Fibroblast of the aortic adventitia (primary cell): Measurements from ENCODE around the gene CHST8. TPM values are rescaled to one million over a fixed set of nuclear protein-coding genes. Genes with fewer than 3 reads are reported as not detected.
"Not testable (repeated sequence)": the region's sequence is repeated elsewhere in the genome, so short reads cannot be mapped to it uniquely, and the experiment has no call there.

Experiments
- DNase-seq: peaks from one replicate; pipeline ENCODE4 v3.0.0-alpha.2; 2010; ENCODE audit warnings: low read depth
- H3K4me3 ChIP-seq: 2 replicates; pipeline ENCODE4 v1.5.1; 2011; ENCODE audit warnings: low read depth, mild to moderate bottlenecking, control low read depth, low read length, moderate library complexity
- CTCF ChIP-seq: IDR thresholded peaks from 2 replicates; pipeline ENCODE4 v1.5.1; 2011; ENCODE audit warnings: mild to moderate bottlenecking, low read length, control low read depth, inconsistent platforms; ENCODE audit not compliant: insufficient read depth
- total RNA-seq: library from RNA; depleted of rRNA; stranded (reverse); fragments of >200 nt; gene quantifications from 2 replicates; pipeline ENCODE4 v1.2.3, GENCODE V29; 2012; ENCODE audit warnings: low replicate concordance

CHST8 gene
- total RNA-seq, 1 donor: not detected

- H3K4me3 ChIP-seq: no peak overlapping the region
- no peak for TF ChIP-seq CTCF
- DNase-seq: no peak
Measured at GRCh38 chr19:33654840-33655508, 33.2 kb downstream of the CHST8 start.

DNA sequence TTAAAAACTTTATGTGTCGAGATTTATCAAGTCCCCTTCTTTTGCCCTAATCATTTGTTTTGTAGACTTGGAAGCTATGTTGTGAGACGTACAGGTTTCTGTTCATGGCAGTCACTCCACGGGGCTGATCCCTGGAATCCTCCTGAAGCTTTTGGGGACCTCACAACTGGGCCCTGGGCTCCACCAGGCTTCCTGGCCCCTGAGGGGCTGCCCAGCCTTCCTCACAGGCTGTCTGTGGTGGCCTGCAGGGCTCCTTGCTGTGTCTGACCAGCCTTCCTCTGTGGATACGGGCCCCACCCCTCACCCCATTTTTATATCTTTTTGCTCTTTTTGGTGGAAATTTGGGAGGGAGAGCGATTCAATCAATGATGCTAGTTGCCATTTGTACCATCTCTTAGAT lies 38.1 kb downstream of the CHST8 start:
- no peak for TF ChIP-seq CTCF
- no peak for DNase-seq

GRCh38 chr19:33660410-33661124 lies 38.8 kb downstream of the CHST8 start:
- H3K4me3 ChIP-seq: no peak overlapping the region
- DNase-seq: no peak
- TF ChIP-seq CTCF: no peak

More for the DNA sequence above, 38.1 kb downstream of the CHST8 start:
- no peak overlapping the region for H3K4me3 ChIP-seq

DNA sequence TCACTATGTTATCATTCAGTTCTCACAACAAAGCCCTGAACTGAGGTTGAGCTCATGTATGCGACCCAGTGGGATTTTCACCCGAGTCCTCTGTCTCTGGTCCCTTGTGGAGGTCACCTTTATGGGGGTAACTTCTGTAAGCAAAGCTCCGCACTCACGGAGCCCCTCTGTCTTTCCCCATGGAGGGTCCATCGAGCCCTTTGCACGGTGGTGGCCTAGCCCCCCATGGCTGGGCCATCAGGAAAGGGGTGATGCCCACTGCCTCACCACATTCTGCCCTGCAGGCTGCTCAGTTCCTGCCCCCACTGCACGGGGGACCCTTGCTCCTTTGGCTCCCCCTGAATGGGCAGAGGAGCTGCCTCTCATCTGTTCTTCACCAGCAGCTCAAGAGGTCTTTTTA lies 39.6 kb downstream of the CHST8 start:
- no peak overlapping the region for H3K4me3 ChIP-seq
- DNase-seq: no peak
- no peak for TF ChIP-seq CTCF

GRCh38 chr19:33662391-33663092 lies 40.8 kb downstream of the CHST8 start:
- H3K4me3 ChIP-seq: no peak overlapping the region
- TF ChIP-seq CTCF: no peak
- DNase-seq: no peak

GRCh38 chr19:33663316-33663715 lies 41.6 kb downstream of the CHST8 start:
- not testable (repeated sequence) for DNase-seq, H3K4me3 ChIP-seq

DNA sequence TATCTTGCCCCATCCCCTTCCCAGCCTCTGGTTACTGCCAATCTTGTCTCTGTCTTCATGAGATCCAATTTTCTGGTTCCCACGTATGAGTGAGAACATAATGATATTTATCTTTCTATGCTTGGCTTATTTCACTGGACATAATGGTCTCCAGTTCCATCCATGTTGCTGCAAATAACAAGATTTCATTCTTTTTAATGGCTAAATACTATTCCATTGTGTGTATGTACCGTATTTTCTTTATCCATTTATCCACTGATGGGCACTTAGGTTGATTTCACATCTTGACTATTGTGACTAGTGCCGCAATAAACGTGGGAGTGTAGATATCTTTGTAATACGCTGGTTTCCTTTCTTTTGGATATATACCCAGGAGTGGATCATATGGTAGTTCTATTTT lies 43.0 kb downstream of the CHST8 start:
- no peak for TF ChIP-seq CTCF
- H3K4me3 ChIP-seq: no peak overlapping the region
- DNase-seq: no peak
